Esophagus squamous epithelium (tissue), 5 donors: ENCODE measurements around the gene MON1A. TPM values are rescaled to one million over a fixed set of nuclear protein-coding genes. Genes with fewer than 3 reads are reported as not detected.

ENCODE experiments used
- DNase-seq: peaks from one replicate; lab custom pipeline; 2025; lab: John Stamatoyannopoulos, UW
- H3K27ac ChIP-seq, 4 donors: fragments of 200-600 bp; sonication (generic); one replicate each; pipeline ENCODE4 v1.5.1; 2016 to 2019; ENCODE audit warnings: mild to moderate bottlenecking in 1 of 4
- H3K27me3 ChIP-seq, 4 donors: fragments of 200-600 bp; sonication (generic); 1 replicate in 3 of 4; 2 replicates in 1 of 4; pipeline versions ENCODE4 v1.5.1 to v1.6.0; 2017 to 2021; ENCODE audit warnings: antibody characterized with exemption in 1 of 4
- H3K36me3 ChIP-seq, 3 donors: fragments of 200-600 bp; sonication (generic); one replicate each; pipeline ENCODE4 v1.5.1; 2016 to 2019
- H3K4me1 ChIP-seq, 3 donors: fragments of 200-600 bp; sonication (generic); one replicate each; pipeline ENCODE4 v1.5.1; 2017 to 2019
- H3K4me3 ChIP-seq, 4 donors: fragments of 200-600 bp; sonication (generic); 1 replicate in 3 of 4; 2 replicates in 1 of 4; pipeline ENCODE4 v1.5.1; 2016 to 2019; ENCODE audit warnings: mild to moderate bottlenecking in 2 of 4, moderate library complexity in 1 of 4
- H3K9me3 ChIP-seq, 3 donors: fragments of 200-600 bp; sonication (generic); one replicate each; pipeline ENCODE4 v1.5.1; 2016 to 2019
- POLR2A ChIP-seq, 4 donors: fragments of 450-650 bp; IDR thresholded peaks; one replicate each; pipeline ENCODE4 v1.6.1; 2017; ENCODE audit warnings: antibody characterized with exemption in 4 of 4, mild to moderate bottlenecking in 4 of 4, moderate library complexity in 3 of 4
- WGBS, 2 donors: methylation state at CpG; one replicate each; pipeline ENCODE4 v1.1.5; 2018; 5-methylcytosine and 5-hydroxymethylcytosine counted together
- intact Hi-C: fragments of 100-400 bp; cut with DNase I; formaldehyde crosslinking; loops from one replicate; pipeline ENCODE4 v1.15.0; 2022
- total RNA-seq, 4 donors: library from RNA; depleted of rRNA; stranded (reverse); fragments of >200 nt; gene quantifications; one replicate each; pipeline ENCODE4 v1.1.0, GENCODE V29; 2016
- TF ChIP-seq, protein P1 (sequence below), 6 experiments: fragments of 450-650 bp in 4 of 6; fragments of 200-600 bp in 2 of 6; sonication (generic) in 2 of 6; IDR thresholded peaks; one replicate each; pipeline ENCODE4 v1.5.1; 2016 to 2019; ENCODE audit warnings: antibody characterized with exemption in 6 of 6, mild to moderate bottlenecking in 4 of 6, moderate library complexity in 4 of 6
- donor health status: DM: yes; HTN: yes; CAD: no.

MON1A gene
- total RNA-seq, 4 donors from 2014 or later: 12.9 to 17.2 (median 14.1) TPM

DNA sequence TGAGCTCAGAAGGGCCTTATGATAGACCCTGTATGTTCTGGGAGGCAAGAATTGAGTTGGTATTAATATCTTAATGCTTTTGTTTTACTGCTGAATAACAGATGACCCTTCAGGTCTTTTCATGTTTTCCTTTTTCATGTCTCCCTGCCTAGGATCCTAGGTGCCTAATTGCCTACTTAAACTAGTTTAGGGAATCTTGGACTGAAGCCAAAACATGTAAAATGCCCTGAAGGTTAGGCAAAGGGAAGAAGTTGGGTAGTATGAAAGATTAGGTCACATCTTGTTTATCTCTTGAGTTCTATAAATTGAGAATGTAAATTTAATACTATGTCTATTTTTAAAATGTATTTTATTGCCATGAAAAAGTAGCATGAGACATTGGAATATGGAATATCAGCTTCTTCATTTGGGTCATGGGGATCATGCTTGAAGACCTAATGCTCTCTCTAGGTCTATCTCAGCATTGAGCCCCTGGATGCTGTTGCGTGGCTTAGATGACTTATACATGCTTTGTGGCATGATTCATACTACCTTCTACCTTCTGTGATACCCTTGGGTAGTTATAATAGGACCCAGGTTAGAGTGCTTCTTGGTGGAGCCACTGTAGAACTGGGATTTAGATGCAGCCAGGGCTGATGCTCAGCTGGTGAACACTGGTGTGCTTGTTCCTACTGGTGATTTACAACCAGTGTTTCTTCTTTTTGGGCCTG is 36.8 kb upstream of the MON1A start:
- intact Hi-C loops: no loop called here
- Histone ChIP-seq H3K4me1 (peaks cover 0 to 24% (median 12%) of the 10 kb centered on the region in 3 donors), H3K27ac (peak overlapping the region in 1 of 4 donors; percentile 54), H3K27me3 (no peaks in the 10 kb centered on the region), H3K4me3 (no peak overlapping the region), H3K36me3 (peaks cover 0 to 37% (median 5%) of the 10 kb centered on the region in 3 donors), H3K9me3 (no peaks in the 10 kb centered on the region)
- TF ChIP-seq, protein P1, sequence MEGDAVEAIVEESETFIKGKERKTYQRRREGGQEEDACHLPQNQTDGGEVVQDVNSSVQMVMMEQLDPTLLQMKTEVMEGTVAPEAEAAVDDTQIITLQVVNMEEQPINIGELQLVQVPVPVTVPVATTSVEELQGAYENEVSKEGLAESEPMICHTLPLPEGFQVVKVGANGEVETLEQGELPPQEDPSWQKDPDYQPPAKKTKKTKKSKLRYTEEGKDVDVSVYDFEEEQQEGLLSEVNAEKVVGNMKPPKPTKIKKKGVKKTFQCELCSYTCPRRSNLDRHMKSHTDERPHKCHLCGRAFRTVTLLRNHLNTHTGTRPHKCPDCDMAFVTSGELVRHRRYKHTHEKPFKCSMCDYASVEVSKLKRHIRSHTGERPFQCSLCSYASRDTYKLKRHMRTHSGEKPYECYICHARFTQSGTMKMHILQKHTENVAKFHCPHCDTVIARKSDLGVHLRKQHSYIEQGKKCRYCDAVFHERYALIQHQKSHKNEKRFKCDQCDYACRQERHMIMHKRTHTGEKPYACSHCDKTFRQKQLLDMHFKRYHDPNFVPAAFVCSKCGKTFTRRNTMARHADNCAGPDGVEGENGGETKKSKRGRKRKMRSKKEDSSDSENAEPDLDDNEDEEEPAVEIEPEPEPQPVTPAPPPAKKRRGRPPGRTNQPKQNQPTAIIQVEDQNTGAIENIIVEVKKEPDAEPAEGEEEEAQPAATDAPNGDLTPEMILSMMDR (IDR thresholded peaks at IDR 0.05): no peak
- TF ChIP-seq POLR2A (IDR thresholded peaks at IDR 0.05): no peak
- WGBS, 2 donors: 65 to 83% methylated on average over 1 of the region's 1 CpG
- DNase-seq: no peak

DNA sequence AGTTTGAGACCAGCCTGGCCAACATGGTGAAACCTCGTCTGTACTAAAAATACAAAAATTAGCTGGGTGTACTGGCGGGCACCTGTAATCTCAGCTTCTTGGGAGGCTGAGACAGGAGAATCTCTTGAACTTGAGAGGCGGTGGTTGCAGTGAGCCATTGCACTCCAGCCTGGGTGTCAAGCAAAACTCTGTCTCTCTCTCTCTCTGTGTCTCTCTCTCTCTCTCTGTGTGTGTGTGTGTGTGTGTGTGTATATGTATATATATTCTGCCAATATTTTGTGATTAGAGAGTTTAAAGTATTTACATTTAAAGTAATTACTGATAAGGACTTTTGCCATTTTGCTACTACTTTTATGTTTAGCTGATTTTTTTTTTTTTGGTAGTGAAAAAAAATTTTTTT is 26.0 kb upstream of the MON1A start:
- no peak for DNase-seq
- 85 to 94% methylated on average over 2 to 3 of the region's 3 CpGs for WGBS, 2 donors
- no peak overlapping the region for H3K27ac ChIP-seq
- H3K9me3 ChIP-seq: no peaks in the 10 kb centered on the region
- no peaks in the 10 kb centered on the region for H3K27me3 ChIP-seq
- TF ChIP-seq, protein P1 (IDR thresholded peaks at IDR 0.05): no peak
- TF ChIP-seq POLR2A (IDR thresholded peaks at IDR 0.05): no peak
- H3K4me1 ChIP-seq: peaks cover 0 to 9% (median 2%) of the 10 kb centered on the region in 3 donors
- intact Hi-C loops: no loop called here
- peaks cover 0 to 12% (median 0%) of the 10 kb centered on the region in 3 donors for H3K36me3 ChIP-seq
- H3K4me3 ChIP-seq: no peak overlapping the region

DNA sequence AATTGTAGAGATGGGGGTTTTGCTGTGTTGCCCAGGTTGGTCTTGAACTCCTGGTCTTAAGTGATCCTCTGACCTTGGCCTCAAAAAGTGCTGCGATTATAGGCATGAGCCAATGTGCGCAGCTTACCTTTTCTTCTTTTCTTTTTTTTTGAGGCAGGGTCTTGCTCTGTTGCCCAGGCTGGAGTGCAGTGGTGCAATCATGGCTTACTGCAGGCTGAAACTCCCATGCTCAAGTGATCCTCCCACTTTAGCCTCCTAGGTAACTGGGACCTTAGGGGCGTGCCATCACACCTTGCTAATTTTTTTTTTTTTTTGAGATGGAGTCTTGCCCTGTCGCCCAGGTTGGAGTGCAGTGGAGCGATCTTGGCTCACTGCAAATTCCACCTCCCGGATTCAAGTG is 23.3 kb upstream of the MON1A start:
- H3K27ac ChIP-seq: no peak overlapping the region
- H3K36me3 ChIP-seq: peaks cover 0 to 12% (median 0%) of the 10 kb centered on the region in 3 donors
- intact Hi-C loops: no loop called here
- 89 to 98% methylated on average over 6 of the region's 6 CpGs for whole genome bisulfite sequencing, 2 donors
- no peaks in the 10 kb centered on the region for H3K27me3 ChIP-seq
- no peaks in the 10 kb centered on the region for H3K9me3 ChIP-seq
- H3K4me3 ChIP-seq: no peak overlapping the region
- TF ChIP-seq, protein P1 (IDR thresholded peaks at IDR 0.05): no peak
- TF ChIP-seq POLR2A (IDR thresholded peaks at IDR 0.05): no peak
- H3K4me1 ChIP-seq: peaks cover 4 to 15% (median 11%) of the 10 kb centered on the region in 3 donors
- DNase-seq: no peak

DNA sequence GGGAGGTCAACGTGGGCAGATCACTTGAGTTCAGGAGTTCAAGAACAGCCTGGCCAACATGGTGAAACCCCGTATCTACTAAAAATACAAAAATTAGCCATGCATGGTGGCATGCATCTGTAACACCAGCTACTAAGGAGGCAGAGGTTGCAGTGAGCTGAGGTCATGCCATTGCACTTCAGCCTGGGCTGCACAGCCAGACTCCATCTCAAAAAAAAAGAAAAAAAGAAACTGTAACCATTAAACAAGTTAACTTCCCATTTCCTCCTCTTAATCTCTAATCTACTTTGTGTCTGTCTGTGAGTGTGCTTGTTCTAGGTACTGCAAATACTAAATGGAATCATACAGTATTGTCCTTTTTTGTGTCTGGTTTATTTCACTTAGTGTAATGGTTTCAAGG is 13.0 kb upstream of the MON1A start:
- Histone ChIP-seq H3K4me1 (peaks cover 11 to 36% (median 22%) of the 10 kb centered on the region in 3 donors), H3K9me3 (no peaks in the 10 kb centered on the region), H3K27me3 (no peaks in the 10 kb centered on the region), H3K36me3 (peaks cover 0 to 19% (median 0%) of the 10 kb centered on the region in 3 donors), H3K27ac (no peak overlapping the region), H3K4me3 (no peak overlapping the region)
- DNase-seq: no peak
- intact Hi-C loops: no loop called here
- TF ChIP-seq, protein P1 (IDR thresholded peaks at IDR 0.05): no peak
- TF ChIP-seq POLR2A (IDR thresholded peaks at IDR 0.05): no peak
- WGBS, 2 donors: 71 to 76% methylated on average over 2 of the region's 2 CpGs

DNA sequence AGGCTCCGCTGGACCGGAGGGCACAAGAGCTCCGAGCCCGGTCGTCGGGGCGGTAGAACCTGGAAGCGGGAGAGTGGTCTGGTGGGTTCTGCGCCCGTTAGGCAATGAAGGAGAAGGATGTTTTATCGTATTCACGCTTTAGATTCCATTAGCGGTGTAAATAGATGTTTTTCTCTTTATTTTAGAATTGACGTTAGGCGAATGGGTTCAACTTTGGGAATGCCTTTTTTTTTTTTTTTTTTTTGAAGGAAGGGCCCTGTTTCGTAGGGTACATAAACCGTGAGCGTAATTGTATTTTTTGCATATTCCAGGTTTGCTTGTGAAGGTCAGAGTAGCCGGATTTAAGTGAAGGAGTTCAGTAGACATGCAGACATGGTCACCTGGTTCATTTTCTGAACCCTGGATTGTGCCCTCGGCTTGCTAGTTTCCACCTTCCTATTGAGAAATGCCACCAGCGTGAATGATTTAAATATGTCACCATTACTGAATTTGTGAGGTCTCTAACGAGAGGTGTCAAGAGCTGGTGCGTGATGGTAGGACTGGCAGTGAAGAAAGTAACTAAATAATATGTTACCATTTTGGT is 11.1 kb upstream of the MON1A start:
- H3K9me3 ChIP-seq: no peaks in the 10 kb centered on the region
- DNase-seq: no peak
- WGBS, 2 donors: 3 to 5% methylated on average over 23 of the region's 23 CpGs
- peak overlapping the region; percentile 92 to 96 (median 94) for H3K27ac ChIP-seq
- no peaks in the 10 kb centered on the region for H3K27me3 ChIP-seq
- no peak for TF ChIP-seq POLR2A (IDR thresholded peaks at IDR 0.05)
- TF ChIP-seq, protein P1 (IDR thresholded peaks at IDR 0.05): no peak
- peaks cover 0 to 13% (median 0%) of the 10 kb centered on the region in 3 donors for H3K36me3 ChIP-seq
- peak overlapping the region; percentile 63 to 80 (median 78) for H3K4me3 ChIP-seq
- peaks cover 11 to 36% (median 22%) of the 10 kb centered on the region in 3 donors for H3K4me1 ChIP-seq
- intact Hi-C loops: no loop called here
